ENCODE results near the gene DNMT3L.
"Not testable (repeated sequence)": the region's sequence is repeated elsewhere in the genome, so short reads cannot be mapped to it uniquely, and the experiment has no call there.

The DNMT3L gene

GRCh38 chr21:44249204-44250037 is 12.3 kb downstream of the DNMT3L start:
- not testable (repeated sequence) for DNase-seq (ENCODE audit: low read depth)

DNA sequence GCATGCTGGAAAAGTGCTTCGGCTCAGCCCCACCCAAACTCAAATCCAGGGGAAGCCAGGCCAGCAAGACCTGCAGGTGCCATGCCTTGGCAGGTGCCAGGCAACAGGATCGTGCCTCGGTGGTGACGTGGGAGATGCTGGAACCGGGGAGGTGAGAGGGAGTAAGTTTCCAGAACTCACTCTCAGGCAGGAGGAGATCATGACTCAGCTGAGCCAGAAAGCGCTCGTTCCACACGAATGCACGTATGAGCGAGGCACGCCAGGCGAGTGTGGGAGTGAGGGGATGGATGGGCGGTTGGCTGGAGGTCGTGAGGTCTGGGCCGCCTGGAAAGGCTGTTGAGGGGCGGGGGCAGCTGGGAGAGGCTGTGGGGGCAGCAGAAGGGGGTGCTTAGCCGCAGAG is 13.8 kb downstream of the DNMT3L start:
- DNase-seq (ENCODE audit: low read depth): not testable (repeated sequence)

DNA sequence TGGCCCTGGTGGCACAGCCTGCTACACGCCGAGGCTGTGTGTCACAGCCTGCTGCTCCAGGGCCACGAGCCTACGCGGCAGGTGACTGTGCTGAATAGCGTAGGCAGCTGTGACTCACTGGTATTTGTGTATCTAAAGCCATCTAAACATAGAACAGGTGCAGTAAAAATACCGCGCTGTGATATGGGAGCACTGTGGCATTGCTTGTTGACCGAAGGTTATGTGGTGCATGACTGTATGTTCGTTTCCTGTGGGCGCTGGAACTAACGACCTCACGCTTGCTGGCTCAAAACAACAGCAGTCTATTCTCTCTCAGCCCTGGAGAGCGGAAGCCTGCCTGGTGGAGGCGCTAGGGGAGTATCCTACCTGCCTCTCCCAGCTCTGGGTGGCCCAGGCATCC is 17.7 kb downstream of the DNMT3L start:
- DNase-seq (ENCODE audit: low read depth): not testable (repeated sequence)

DNA sequence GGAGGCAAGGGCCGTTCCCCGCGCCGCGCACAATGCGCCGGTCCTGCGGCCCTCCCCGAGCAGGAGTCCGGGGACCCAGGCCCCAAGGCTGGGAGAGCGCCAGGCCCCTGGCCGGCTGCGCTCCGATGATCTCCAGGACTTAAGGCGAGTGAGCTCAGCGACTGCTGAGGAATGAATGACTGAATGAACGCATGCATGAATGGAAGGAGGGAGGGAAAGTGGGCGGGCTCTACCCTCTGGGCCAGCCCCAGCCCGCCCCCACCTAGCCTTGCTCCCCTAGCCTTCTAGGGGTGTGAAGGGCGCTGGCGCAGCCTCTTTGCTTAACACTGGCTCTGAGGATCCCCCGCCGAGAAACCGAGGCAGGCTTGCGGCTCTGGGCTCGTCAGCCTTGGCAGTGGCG is 20.4 kb downstream of the DNMT3L start:
- not testable (repeated sequence) for DNase-seq (ENCODE audit: low read depth)

DNA sequence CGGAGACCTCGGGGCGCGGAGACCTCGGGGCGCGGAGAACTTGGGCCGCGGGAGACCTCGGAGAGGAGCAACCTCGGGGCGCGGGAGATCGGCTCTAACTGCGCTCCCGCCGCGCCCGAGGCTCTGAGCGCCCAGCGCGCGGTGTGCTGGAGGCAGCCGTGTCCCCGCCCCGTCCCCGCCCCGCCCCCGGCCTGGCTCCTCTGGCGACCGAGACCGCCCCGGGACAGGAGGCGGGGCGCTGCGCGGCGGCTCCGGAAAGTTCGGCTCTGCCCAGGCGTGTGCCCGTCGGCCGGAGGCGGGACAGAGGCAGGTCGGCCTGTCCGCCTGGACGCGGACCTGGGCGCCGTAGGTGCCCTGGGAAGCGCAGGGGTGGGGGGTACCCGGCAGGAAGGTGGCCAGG is 20.9 kb downstream of the DNMT3L start, which contains the start of gene ICOSLG:
Gene ICOSLG (minus strand): TSS at position 102 of the 400 bp plus-strand sequence. CDS start 126 bp downstream, outside the sequence.
- DNase-seq (ENCODE audit: low read depth): not testable (repeated sequence)

DNA sequence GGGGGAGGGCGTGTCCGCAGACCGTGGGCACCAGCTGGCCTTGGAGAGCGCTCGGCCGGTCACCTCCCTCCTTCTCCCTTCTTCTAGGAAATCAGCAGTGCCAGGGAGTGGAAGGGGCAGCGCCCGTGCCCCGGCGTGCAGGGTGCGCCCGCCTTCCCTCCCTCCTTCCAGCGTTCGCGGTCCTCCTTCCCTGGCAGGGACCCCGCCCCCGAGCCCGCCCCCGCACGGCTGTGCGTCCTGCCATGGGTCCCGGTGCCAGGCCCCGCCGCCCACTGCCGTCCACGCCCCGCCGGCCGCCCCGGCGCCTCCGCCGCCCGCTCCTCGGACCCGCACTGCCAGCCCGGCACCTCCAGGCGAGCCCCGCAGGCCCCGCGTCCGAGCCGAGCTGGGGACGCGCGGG is 21.3 kb downstream of the DNMT3L start:
- DNase-seq (ENCODE audit: low read depth): not testable (repeated sequence)

GRCh38 chr21:44229561-44229960 is 32.1 kb downstream of the DNMT3L start:
- not testable (repeated sequence) for DNase-seq (ENCODE audit: low read depth)

DNA sequence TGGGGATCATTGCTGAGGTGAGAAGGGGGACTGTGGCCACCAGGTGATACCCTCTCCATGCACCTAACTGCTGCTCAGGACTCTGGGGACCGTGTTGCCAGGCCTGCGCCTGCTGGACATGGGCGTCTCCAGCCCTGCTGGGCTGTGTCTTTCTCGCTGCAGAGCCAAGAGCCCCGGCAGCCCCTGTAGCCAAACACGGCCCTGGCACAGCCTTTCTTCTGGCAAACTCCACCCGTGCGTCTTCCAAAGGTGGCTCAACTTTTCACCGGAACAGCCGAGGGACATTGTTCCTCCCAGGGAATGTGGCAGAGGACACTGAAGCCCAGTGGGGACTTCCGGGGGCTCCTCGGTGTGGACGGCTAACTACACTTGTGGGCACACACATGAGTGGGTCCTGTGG is 33.6 kb downstream of the DNMT3L start:
- DNase-seq (ENCODE audit: low read depth): not testable (repeated sequence)

DNA sequence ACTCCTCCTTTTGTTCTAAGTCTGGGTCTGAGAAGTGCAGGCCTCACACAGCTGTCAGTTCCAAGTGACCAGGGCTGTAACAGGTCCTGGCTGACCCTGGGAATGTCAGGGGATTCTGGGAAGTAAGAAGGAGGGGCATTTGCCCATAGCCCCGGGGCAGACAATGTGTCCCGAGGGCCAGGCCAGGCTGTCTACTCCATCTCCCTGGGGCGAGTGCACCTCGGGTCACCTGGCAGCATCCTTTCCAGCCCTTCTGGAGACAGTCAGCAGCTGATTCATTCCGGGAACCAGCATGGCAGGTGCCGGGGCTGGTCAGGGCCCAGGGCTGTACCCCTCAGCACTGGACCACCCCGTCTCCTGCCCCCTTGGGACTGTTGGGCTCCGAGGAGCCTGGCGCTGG is 34.1 kb downstream of the DNMT3L start:
- DNase-seq (ENCODE audit: low read depth): not testable (repeated sequence)

DNA sequence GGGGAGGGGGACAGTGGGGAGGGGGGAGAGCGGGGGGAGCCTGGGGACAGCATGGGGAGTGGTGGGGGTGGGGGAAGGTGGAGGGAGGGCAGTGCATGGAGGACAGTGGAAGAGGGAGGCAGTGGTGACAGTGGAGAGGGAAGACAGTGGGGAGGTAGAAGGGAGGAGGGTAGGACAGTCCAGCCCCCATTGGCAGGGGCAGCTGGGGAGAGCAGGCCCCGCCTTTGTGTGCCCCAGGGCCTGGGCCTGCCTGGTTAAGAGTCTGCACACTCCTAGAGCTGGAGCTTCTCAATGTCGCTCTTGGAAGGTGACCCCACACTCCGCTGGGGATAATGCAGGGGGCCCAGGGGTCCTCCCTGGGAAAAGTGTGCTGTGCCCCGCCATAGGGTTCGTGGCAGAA is 36.1 kb downstream of the DNMT3L start:
- DNase-seq (ENCODE audit: low read depth): not testable (repeated sequence)

DNA sequence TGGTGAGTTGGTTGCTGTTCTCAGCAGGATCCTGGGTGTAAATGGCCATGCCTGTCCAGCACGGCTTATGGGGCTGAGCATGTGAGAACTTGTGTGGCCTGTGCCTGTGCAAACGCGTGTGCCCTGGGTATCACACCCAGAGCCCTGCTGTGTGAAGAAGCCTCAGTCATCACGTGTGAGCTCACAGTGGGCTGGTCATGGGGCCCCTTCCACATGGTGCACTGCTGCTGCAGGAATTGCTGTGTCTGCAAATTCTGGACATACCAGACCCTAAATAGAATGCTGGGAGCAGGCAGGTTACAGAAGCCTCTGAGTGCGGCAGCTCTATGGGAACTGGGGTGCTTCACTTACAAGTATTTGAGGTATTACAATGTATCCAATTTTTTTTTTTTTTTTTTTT is 38.4 kb downstream of the DNMT3L start:
- DNase-seq (ENCODE audit: low read depth): not testable (repeated sequence)

GRCh38 chr21:44220674-44221073 is 41.0 kb downstream of the DNMT3L start:
- DNase-seq (ENCODE audit: low read depth): not testable (repeated sequence)

- DNase-seq (ENCODE audit: low read depth): not testable (repeated sequence)
Observed at GRCh38 chr21:44218461-44218860, 43.2 kb downstream of the DNMT3L start.

DNA sequence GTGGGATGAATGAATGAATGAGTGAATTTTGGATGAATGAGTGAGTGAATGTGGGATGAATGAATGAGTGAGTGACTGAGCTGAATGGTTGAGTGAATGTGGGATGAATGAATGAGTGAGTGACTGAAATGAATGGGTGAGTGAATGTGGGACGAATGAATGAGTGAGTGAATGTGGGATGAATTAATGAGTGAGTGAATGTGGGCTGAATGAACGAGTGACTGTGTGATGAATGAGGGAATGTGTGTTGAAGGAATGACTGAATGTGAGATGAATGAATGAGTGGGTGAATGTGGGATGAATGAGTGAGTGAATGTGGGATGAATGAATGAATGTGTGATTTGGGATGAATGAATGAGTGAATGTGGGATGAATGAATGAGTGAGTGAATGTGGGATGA is 49.7 kb downstream of the DNMT3L start:
- DNase-seq (ENCODE audit: low read depth): not testable (repeated sequence)

DNA sequence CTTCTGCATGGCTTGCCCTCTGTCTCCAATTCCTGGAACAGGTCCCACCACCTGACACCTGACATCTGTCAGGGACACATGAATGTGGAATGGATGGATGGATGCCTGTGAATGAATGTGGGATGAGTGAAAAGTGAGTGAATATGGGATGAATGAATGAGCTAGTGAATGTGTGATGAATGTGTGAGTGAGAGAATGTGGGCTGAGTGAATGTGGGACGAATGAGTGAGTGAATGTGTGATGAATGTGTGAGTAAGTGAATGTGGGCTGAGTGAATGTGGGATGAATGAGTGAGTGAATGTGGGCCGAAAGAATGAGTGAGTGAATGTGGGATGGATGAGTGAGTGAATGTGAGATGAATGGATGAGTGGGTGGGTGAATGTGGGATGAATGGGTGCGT is 50.1 kb downstream of the DNMT3L start:
- DNase-seq (ENCODE audit: low read depth): not testable (repeated sequence)

DNA sequence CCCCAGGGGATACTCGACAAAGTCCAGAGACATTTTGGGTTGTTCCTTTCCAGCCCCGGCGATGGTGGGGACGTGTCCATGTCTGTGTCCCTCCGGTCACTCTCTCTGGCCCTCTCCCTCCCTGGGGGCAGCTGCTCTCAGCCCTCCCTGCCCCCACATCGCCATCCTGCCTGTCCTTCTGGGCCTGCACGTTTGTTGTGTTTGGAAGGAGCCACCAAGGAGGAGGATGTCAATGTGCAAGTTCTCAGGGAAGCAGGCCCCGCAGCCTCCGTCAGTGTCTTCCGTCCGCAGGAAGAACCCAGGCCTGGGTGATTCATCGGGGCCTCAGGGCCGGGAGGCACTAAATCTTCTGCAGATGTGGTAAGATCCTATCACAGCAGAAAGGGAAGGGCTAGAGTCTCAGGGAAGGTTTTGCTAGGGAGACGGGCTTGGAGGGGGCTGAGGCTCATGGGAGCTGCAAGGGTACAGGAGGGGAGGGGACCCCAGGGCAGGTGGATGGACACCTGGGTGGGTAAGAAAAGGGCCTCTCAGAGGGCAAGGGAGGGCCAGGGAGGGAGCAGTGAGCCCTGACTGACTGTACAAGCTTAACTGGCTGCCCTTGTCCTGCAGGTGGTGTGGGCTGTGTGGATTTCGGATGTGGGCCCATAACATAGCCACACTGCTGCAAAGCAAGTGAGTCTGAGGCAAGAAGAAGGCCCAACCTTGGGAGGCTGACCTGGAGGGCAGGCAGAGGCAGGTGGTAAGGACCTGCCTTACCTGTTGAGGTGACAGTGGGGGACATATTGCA is 53.6 kb downstream of the DNMT3L start:
- DNase-seq (ENCODE audit: low read depth): not testable (repeated sequence)

DNA sequence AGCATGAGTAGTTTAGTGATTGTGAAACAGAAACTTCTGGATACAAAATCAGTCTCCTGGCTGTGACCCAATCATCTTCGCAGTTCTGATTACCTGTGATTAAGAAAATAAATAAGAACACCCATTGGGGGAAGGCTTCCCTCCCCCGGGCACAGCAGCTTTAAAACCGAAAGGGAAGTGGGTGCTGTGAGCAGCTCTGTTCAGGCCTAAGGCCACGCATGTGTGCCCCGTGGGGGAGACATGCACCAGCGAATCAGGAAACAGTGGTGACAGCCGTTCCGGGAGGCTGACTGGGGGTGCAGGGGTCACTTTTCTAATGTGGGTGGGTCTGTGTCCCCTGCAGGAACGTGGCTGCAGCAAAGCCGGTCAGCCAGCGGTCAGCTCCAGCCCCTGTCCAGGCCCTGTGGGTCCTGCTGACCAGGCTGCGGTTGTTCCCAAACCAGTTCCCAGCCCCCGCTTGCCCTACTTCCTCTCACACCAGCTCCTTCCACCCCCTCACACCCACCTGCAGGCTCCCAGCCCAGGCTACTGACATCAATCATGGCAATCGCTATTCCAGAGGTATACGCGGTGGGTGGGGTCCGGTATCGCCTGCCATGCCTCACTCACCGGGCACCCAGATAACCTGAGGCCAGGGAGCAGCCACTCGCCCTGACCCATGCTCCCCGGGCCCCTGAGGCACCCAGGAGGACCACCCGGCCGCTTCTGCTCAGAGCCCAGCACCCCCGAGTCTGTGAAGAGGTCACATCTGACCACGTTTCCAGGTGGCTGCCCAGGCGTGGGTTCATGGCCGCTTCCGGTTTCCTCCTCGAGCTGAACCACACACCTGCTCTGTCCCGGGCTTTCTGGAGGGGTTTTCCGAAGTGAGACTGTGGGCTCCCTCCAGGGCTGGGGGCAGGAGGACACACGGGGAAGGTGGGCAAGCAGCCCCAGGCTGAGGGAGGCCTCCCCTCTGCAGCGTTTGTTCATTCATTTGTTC is 54.7 kb downstream of the DNMT3L start:
- DNase-seq (ENCODE audit: low read depth): not testable (repeated sequence)

DNA sequence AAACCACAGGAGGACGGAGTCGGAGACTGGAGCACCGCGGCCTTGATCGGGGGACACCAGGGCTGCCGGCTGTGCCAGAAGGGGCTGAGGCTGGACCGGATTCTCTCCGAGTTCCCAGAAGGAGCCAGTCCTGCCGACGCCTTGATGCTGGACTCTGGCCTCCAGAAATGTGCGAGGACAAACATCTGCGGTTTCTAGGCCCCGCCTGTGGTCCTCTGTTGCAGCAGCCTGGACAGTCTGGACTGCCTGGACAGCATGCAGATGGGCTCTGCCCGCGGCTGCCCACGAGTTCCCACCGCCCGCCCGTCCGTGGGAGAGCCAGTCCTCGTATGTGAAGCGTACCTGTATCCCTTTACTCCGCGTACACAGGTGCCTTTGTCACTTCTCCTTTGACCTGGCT is 55.5 kb downstream of the DNMT3L start:
- DNase-seq (ENCODE audit: low read depth): not testable (repeated sequence)

GRCh38 chr21:44202590-44203299 is 59.0 kb downstream of the DNMT3L start:
- DNase-seq (ENCODE audit: low read depth): not testable (repeated sequence)

DNA sequence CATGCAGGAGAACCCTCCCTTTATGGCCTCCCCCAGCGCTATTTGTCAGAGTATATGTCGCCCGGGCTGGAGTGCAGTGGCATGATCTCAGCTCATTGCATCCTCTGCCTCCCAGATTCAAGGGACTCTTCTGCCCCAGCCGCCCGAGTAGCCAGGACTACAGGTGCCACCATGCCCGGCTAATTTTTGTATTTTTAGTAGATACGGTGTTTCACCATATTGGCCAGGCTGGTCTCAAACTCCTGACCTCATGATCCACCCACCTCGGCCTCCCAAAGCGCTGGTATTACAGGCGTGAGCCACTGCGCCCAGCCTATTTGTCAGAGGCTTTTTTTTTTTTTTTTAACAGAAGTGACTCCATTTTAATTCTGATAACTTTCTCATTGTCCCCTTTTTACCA is 61.7 kb downstream of the DNMT3L start:
- DNase-seq (ENCODE audit: low read depth): not testable (repeated sequence)

DNA sequence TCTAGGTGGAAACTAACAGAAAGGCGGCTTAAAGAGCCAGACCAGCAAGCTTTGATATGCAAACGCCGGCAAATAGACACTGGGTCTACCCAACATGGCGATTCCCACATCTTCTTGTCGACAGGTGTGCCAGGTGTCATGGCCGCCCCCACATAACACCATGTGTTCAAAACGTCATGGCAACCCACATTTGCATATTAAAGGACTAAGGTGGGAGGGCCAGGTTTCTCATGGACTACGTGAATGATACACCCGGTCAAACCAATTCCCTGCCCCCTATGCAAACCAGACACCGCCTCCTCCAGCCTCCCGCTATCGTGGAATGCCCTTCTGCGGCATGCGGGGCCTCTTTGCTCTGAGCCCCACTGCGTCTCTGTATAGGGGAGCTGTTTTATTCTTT is 62.2 kb downstream of the DNMT3L start:
- no peak for DNase-seq (ENCODE audit: low read depth)

Data from fibroblast of the conjunctiva (primary cell).